Gastrocnemius medialis (tissue), 4 donors: Measurements from ENCODE around the gene SLC41A3. TPM values are rescaled to one million over a fixed set of nuclear protein-coding genes. Genes with fewer than 3 reads are reported as not detected.

Experiments
- ATAC-seq, 2 donors: fragments of 150-250 bp; one replicate each; pipeline ENCODE4 v1.9.1; 2016
- DNase-seq, 2 donors: peaks; one replicate each; pipeline ENCODE4 v3.0.0-alpha.2; 2019
- H3K27ac ChIP-seq, 4 donors: fragments of 200-600 bp; sonication (generic); 1 replicate in 1 of 4; 2 replicates in 3 of 4; pipeline ENCODE4 v1.5.1; 2016 to 2018; ENCODE audit warnings: mild to moderate bottlenecking in 2 of 4, moderate library complexity in 1 of 4
- H3K27me3 ChIP-seq, 3 donors: fragments of 200-600 bp; sonication (generic) in 2 of 3; 1 replicate in 1 of 3; 2 replicates in 2 of 3; pipeline versions ENCODE4 v1.5.1 to v1.6.0; 2016 to 2019; ENCODE audit warnings: mild to moderate bottlenecking in 1 of 3, moderate library complexity in 1 of 3
- H3K36me3 ChIP-seq, 2 donors: fragments of 200-600 bp; sonication (generic) in 1 of 2; one replicate each; pipeline ENCODE4 v1.5.1; 2017 to 2018
- H3K4me1 ChIP-seq, 2 donors: fragments of 200-600 bp; sonication (generic) in 1 of 2; one replicate each; pipeline ENCODE4 v1.5.1; 2016 to 2017; ENCODE audit warnings: mild to moderate bottlenecking in 2 of 2
- H3K4me3 ChIP-seq, 4 donors: fragments of 200-600 bp; sonication (generic) in 3 of 4; 1 replicate in 1 of 4; 2 replicates in 3 of 4; pipeline ENCODE4 v1.5.1; 2016 to 2019; ENCODE audit warnings: mild to moderate bottlenecking in 2 of 4
- H3K9me3 ChIP-seq, 3 donors: fragments of 200-600 bp; sonication (generic) in 2 of 3; 1 replicate in 1 of 3; 2 replicates in 2 of 3; pipeline ENCODE4 v1.5.1; 2016 to 2019
- POLR2A ChIP-seq, 2 donors: fragments of 450-650 bp; IDR thresholded peaks; one replicate each; pipeline ENCODE4 v1.6.1; 2017; ENCODE audit warnings: antibody characterized with exemption in 2 of 2, mild to moderate bottlenecking in 2 of 2, moderate library complexity in 2 of 2
- in situ Hi-C, 4 donors: fragments of 200-750 bp; cut with MboI; loops; one replicate each; pipeline versions ENCODE4 v1.15.0 to v1.8.0; 2017; ENCODE audit warnings: low sequenced_read_pairs in 4 of 4
- intact Hi-C: fragments of 100-400 bp; cut with DNase I; formaldehyde crosslinking; loops from one replicate; pipeline ENCODE4 v1.15.1; 2023; ENCODE audit warnings: low total_unique reads
- total RNA-seq, 4 donors: library from RNA; depleted of rRNA; stranded (reverse); fragments of >200 nt; gene quantifications; one replicate each; pipeline versions ENCODE4 v1.1.0 to v1.2.3, GENCODE V29; 2016
- TF ChIP-seq, protein P1 (sequence below), 5 experiments: fragments of 450-650 bp in 3 of 5; fragments of 200-600 bp in 2 of 5; sonication (generic) in 2 of 5; IDR thresholded peaks in 4 of 5; conservative IDR thresholded peaks in 1 of 5; 1 replicate in 4 of 5; 2 replicates in 1 of 5; pipeline ENCODE4 v1.5.1; 2016 to 2019; ENCODE audit warnings: antibody characterized with exemption in 5 of 5, mild to moderate bottlenecking in 3 of 5, moderate library complexity in 3 of 5

SLC41A3 gene
- total RNA-seq, 4 donors from 2014 or later = 43.1 to 76.2 (median 56.7) TPM

- no peak overlapping the region for H3K27ac ChIP-seq
- no peaks in the 10 kb centered on the region for H3K9me3 ChIP-seq
- H3K27me3 ChIP-seq = no peaks in the 10 kb centered on the region
- H3K36me3 ChIP-seq = peaks cover 0 to 35% of the 10 kb centered on the region in 2 donors
- no peak for DNase-seq
- ATAC-seq = no peak
- H3K4me1 ChIP-seq = no peaks in the 10 kb centered on the region
- TF ChIP-seq, protein P1, sequence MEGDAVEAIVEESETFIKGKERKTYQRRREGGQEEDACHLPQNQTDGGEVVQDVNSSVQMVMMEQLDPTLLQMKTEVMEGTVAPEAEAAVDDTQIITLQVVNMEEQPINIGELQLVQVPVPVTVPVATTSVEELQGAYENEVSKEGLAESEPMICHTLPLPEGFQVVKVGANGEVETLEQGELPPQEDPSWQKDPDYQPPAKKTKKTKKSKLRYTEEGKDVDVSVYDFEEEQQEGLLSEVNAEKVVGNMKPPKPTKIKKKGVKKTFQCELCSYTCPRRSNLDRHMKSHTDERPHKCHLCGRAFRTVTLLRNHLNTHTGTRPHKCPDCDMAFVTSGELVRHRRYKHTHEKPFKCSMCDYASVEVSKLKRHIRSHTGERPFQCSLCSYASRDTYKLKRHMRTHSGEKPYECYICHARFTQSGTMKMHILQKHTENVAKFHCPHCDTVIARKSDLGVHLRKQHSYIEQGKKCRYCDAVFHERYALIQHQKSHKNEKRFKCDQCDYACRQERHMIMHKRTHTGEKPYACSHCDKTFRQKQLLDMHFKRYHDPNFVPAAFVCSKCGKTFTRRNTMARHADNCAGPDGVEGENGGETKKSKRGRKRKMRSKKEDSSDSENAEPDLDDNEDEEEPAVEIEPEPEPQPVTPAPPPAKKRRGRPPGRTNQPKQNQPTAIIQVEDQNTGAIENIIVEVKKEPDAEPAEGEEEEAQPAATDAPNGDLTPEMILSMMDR (IDR thresholded peaks at IDR 0.05 in 4 of 5, conservative IDR thresholded peaks at IDR 0.05 in 1 of 5) = no peak
- no peak for TF ChIP-seq POLR2A (IDR thresholded peaks at IDR 0.05)
- intact Hi-C loops (no loop called here), in situ Hi-C loops (no loop called here)
- no peak overlapping the region for H3K4me3 ChIP-seq
Observed at GRCh38 chr3:126029241-126029640, 54.7 kb downstream of the SLC41A3 start.

GRCh38 chr3:126028096-126028495, 55.8 kb downstream of the SLC41A3 start:
- intact Hi-C loops (no loop called here), in situ Hi-C loops (no loop called here)
- Histone ChIP-seq H3K27ac (no peak overlapping the region), H3K4me3 (no peak overlapping the region), H3K36me3 (peaks cover 0 to 31% of the 10 kb centered on the region in 2 donors), H3K27me3 (no peaks in the 10 kb centered on the region), H3K4me1 (no peaks in the 10 kb centered on the region), H3K9me3 (no peaks in the 10 kb centered on the region)
- DNase-seq (no peak), ATAC-seq (no peak)
- TF ChIP-seq, protein P1 (IDR thresholded peaks at IDR 0.05 in 4 of 5, conservative IDR thresholded peaks at IDR 0.05 in 1 of 5) = no peak
- TF ChIP-seq POLR2A (IDR thresholded peaks at IDR 0.05) = no peak

DNA sequence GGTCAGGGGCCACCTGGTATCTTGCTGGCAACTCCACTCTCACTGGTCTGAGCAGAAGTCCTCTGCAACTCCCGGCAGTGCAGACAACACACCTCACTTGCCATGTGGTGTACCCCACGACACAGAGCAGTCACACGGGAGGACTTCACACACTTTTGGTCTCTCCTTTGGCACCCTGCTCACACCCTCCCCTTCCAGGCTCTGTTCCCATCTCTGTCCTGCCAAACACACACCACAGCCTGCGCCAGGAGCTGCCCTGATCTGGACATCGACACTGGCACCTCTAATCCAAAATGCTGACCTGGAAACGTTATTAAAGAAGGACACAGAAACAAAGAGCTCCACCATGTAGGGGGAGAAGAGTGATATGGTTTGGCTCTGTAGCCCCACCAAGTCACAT, 57.2 kb downstream of the SLC41A3 start:
- TF ChIP-seq, protein P1 (IDR thresholded peaks at IDR 0.05 in 4 of 5, conservative IDR thresholded peaks at IDR 0.05 in 1 of 5) = no peak
- no peak for TF ChIP-seq POLR2A (IDR thresholded peaks at IDR 0.05)
- Histone ChIP-seq H3K27me3 (no peaks in the 10 kb centered on the region), H3K9me3 (no peaks in the 10 kb centered on the region), H3K4me1 (no peaks in the 10 kb centered on the region), H3K4me3 (no peak overlapping the region), H3K27ac (no peak overlapping the region), H3K36me3 (peaks cover 0 to 25% of the 10 kb centered on the region in 2 donors)
- ATAC-seq (no peak), DNase-seq (no peak)
- in situ Hi-C loops (no loop called here), intact Hi-C loops (no loop called here)

DNA sequence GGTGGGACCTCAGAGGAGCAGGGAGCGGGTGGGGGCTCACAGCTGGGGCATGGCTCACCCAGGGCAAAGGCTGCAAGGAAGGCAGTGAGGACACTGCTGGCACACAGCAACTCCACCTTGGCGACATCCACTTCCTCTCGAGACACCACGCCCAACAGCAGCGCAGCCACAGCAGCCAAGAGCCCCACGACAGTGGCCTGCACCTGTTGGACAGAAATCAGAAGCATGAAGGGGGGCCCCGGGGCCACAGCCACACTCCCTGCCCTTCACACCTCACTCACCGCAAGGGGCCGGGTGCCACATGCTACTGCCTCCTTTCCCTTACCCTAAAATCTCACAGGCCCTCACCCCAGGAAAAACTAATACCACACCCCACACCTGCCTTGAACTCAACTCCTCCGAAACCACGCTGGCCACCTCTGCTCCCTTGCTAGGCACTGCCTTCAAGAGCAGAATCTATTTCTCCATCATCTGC, 57.6 kb downstream of the SLC41A3 start:
- ATAC-seq (no peak), DNase-seq (no peak)
- peaks cover 0 to 25% of the 10 kb centered on the region in 2 donors for H3K36me3 ChIP-seq
- in situ Hi-C loops = no loop called here
- intact Hi-C loops = no loop called here
- H3K4me1 ChIP-seq = no peaks in the 10 kb centered on the region
- no peak for TF ChIP-seq POLR2A (IDR thresholded peaks at IDR 0.05)
- TF ChIP-seq, protein P1 (IDR thresholded peaks at IDR 0.05 in 4 of 5, conservative IDR thresholded peaks at IDR 0.05 in 1 of 5) = no peak
- H3K4me3 ChIP-seq = no peak overlapping the region
- no peak overlapping the region for H3K27ac ChIP-seq
- no peaks in the 10 kb centered on the region for H3K9me3 ChIP-seq
- H3K27me3 ChIP-seq = no peaks in the 10 kb centered on the region

DNA sequence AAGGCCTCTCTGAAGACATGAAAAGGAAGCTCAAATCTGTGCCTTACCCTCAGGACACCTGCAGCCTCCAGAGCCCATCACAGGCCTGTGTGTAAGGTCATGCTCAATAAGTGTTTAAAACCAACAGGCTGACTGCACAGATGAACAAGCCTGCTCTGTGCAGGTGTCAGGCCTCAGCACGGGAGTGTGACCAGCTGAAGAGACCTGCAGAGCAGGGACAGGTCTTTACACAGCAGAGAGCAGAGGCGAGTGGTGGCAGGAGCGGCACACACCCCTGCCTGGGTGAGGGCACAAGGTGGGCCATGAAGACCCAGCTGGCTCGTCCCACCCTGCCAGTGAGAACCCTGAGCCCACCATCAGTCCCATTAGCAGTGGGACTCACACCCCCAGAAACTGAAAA, 58.1 kb downstream of the SLC41A3 start:
- no peak for DNase-seq
- no peaks in the 10 kb centered on the region for H3K4me1 ChIP-seq
- in situ Hi-C loops (no loop called here), intact Hi-C loops (no loop called here)
- H3K9me3 ChIP-seq = no peaks in the 10 kb centered on the region
- no peak for TF ChIP-seq POLR2A (IDR thresholded peaks at IDR 0.05)
- TF ChIP-seq, protein P1 (IDR thresholded peaks at IDR 0.05 in 4 of 5, conservative IDR thresholded peaks at IDR 0.05 in 1 of 5) = no peak
- H3K36me3 ChIP-seq = peaks cover 0 to 27% of the 10 kb centered on the region in 2 donors
- no peaks in the 10 kb centered on the region for H3K27me3 ChIP-seq
- H3K27ac ChIP-seq = no peak overlapping the region
- no peak for ATAC-seq
- no peak overlapping the region for H3K4me3 ChIP-seq
